Lower lobe of right lung (tissue), 2 donors: ENCODE results near the gene VPS37D. TPM values are rescaled to one million over a fixed set of nuclear protein-coding genes. Genes with fewer than 3 reads are reported as not detected.
A peak's percentile ranks its signal among the peaks of the same experiment; 100 is the strongest.
"Not testable (repeated sequence)": the region's sequence is repeated elsewhere in the genome, so short reads cannot be mapped to it uniquely, and the experiment has no call there.

Experiments used
- ATAC-seq, 2 donors: fragments of 200-7000 bp; cut with Tn5 transposase; one replicate each; pipeline ENCODE4 v1.9.1; 2020 to 2022; ENCODE audit warnings: mild to moderate bottlenecking in 2 of 2, moderate library complexity in 2 of 2
- DNase-seq: peaks from one replicate; pipeline ENCODE4 v3.0.0-alpha.2; 2020
- H3K27ac ChIP-seq: fragments of 200-600 bp; one replicate; pipeline ENCODE4 v1.8.0; 2022
- H3K27me3 ChIP-seq: fragments of 200-600 bp; one replicate; pipeline ENCODE4 v1.8.0; 2022; ENCODE audit warnings: low read depth
- H3K36me3 ChIP-seq: fragments of 200-600 bp; one replicate; pipeline ENCODE4 v1.8.0; 2022; ENCODE audit warnings: mild to moderate bottlenecking
- H3K4me1 ChIP-seq: fragments of 200-600 bp; one replicate; pipeline ENCODE4 v1.8.0; 2022
- H3K4me3 ChIP-seq: fragments of 200-600 bp; one replicate; pipeline ENCODE4 v1.8.0; 2022; ENCODE audit warnings: mild to moderate bottlenecking
- H3K9me3 ChIP-seq: fragments of 200-600 bp; one replicate; pipeline ENCODE4 v1.8.0; 2022
- CTCF ChIP-seq: fragments of 200-600 bp; IDR thresholded peaks from one replicate; pipeline ENCODE4 v1.8.0; 2022; ENCODE audit warnings: antibody characterized with exemption, mild to moderate bottlenecking
- intact Hi-C: fragments of 100-400 bp; cut with DNase I; formaldehyde crosslinking; loops from one replicate; pipeline ENCODE4 v1.11.0; 2022
- long read RNA-seq: library from polyadenylated mRNA; unstranded; transcript quantifications from one replicate; pipeline ENCODE4 v2.0.0, GENCODE V29; 2021
- total RNA-seq: library from RNA; stranded (reverse); fragmentation: NEBNext Ultra II Directional; extraction: Animal tissue kit (Norgen Biotek cat#: 25700); gene quantifications from one replicate; pipeline ENCODE4 v1.2.1, GENCODE V29; 2021
- donor health status: DM: no; HTN: yes; CAD: no; lungs with severe emphysema.

The VPS37D gene
- 1.3 TPM for total RNA-seq
- long read RNA-seq, partial matches to known transcripts, result 0 of 4 reads
- long read RNA-seq, other reads (novel, unspliced or antisense), result 1 of 4 reads

GRCh38 chr7:73667344-73668102 is at the start of gene VPS37D:
TSS of gene VPS37D (plus strand) at chr7:73667831. CDS start at chr7:73667959, 128 bp downstream.
- ATAC-seq, result peak; percentile 97 to 98
- TF ChIP-seq CTCF, result peak; percentile 62
- Histone ChIP-seq H3K9me3 (peaks cover 4% of the 10 kb centered on the region), H3K27ac (no peak within 1 kb of the TSS), H3K4me1 (peaks cover 8% of the 10 kb centered on the region), H3K4me3 (peak within 1 kb of the TSS; percentile 54), H3K27me3 (no peaks in the 10 kb centered on the region), H3K36me3 (no peaks in the 10 kb centered on the region)
- DNase-seq, result peak; percentile 94
- intact Hi-C loops, result no loop called here

GRCh38 chr7:73618538-73618937 is 49.1 kb upstream of the VPS37D start:
- no peak overlapping the region for H3K4me3 ChIP-seq
- peaks cover 11% of the 10 kb centered on the region for H3K4me1 ChIP-seq
- ATAC-seq, result no peak
- no peak for DNase-seq
- no peak overlapping the region for H3K27ac ChIP-seq
- no peak for TF ChIP-seq CTCF
- H3K27me3 ChIP-seq, result peaks cover 33% of the 10 kb centered on the region
- H3K9me3 ChIP-seq, result no peaks in the 10 kb centered on the region
- no peaks in the 10 kb centered on the region for H3K36me3 ChIP-seq
- intact Hi-C loops, result no loop called here

- DNase-seq, intact Hi-C loops, H3K9me3 ChIP-seq, ATAC-seq, H3K4me3 ChIP-seq, H3K27ac ChIP-seq, H3K36me3 ChIP-seq: not testable (repeated sequence)
- H3K27me3 ChIP-seq, result peaks cover 34% of the 10 kb centered on the region
- peaks cover 19% of the 10 kb centered on the region for H3K4me1 ChIP-seq
Measured at GRCh38 chr7:73619394-73619793, 48.2 kb upstream of the VPS37D start.

GRCh38 chr7:73621168-73622063 is 46.2 kb upstream of the VPS37D start:
- peaks cover 22% of the 10 kb centered on the region for H3K4me1 ChIP-seq
- TF ChIP-seq CTCF, result no peak
- peaks cover 40% of the 10 kb centered on the region for H3K27me3 ChIP-seq
- H3K36me3 ChIP-seq, result no peaks in the 10 kb centered on the region
- no peaks in the 10 kb centered on the region for H3K9me3 ChIP-seq
- H3K27ac ChIP-seq, result no peak overlapping the region
- no peak for DNase-seq
- intact Hi-C loops, result no loop called here
- no peak overlapping the region for H3K4me3 ChIP-seq
- ATAC-seq, result no peak

GRCh38 chr7:73622527-73622908 is 45.1 kb upstream of the VPS37D start:
- Histone ChIP-seq H3K4me1 (peaks cover 22% of the 10 kb centered on the region), H3K9me3 (no peaks in the 10 kb centered on the region), H3K27me3 (peaks cover 45% of the 10 kb centered on the region), H3K4me3 (peak overlapping the region; percentile 60), H3K36me3 (no peaks in the 10 kb centered on the region), H3K27ac (no peak overlapping the region)
- DNase-seq, result no peak
- no peak for ATAC-seq
- no peak for TF ChIP-seq CTCF
- intact Hi-C loops, result no loop called here
